ENCODE data around the gene GTPBP10.

- TF ChIP-seq CTCF (IDR thresholded peaks at IDR 0.05; ENCODE audit: low read length), result no peak
- TF ChIP-seq EZH2 (optimal IDR thresholded peaks at IDR 0.05; ENCODE audit: low read depth, low read length), result no peak
Measured at GRCh38 chr7:90320801-90321494, 25.6 kb upstream of the GTPBP10 start, which contains the start of gene FAM237B.
